DMS79 treated with DMSO at 0.1 percent for 48 hours (cell line): Measurements from ENCODE around the gene MRGPRD.

Experiments
- DNase-seq: peaks from one replicate; lab custom pipeline; 2025; lab: John Stamatoyannopoulos, UW

MRGPRD gene

GRCh38 chr11:68946416-68947090 lies 34.2 kb downstream of the MRGPRD start:
- DNase-seq, result no peak

- DNase-seq, result no peak
Observed at GRCh38 chr11:68942751-68943271, 38.0 kb downstream of the MRGPRD start.

- DNase-seq, result no peak
Observed at GRCh38 chr11:68942095-68942620, 38.6 kb downstream of the MRGPRD start.

GRCh38 chr11:68941324-68942094 lies 39.3 kb downstream of the MRGPRD start:
- no peak for DNase-seq

- no peak for DNase-seq
Observed at GRCh38 chr11:68940651-68941323, 40.0 kb downstream of the MRGPRD start.

- DNase-seq, result no peak
Observed at GRCh38 chr11:68939583-68940555, 40.9 kb downstream of the MRGPRD start.

- DNase-seq, result no peak
Observed at GRCh38 chr11:68938816-68939582, 41.8 kb downstream of the MRGPRD start.

- DNase-seq, result no peak
Observed at GRCh38 chr11:68938088-68938487, 42.7 kb downstream of the MRGPRD start.

GRCh38 chr11:68936676-68937620 lies 43.8 kb downstream of the MRGPRD start:
- DNase-seq, result no peak

GRCh38 chr11:68936358-68936636 lies 44.5 kb downstream of the MRGPRD start:
- no peak for DNase-seq

- no peak for DNase-seq
Observed at GRCh38 chr11:68935516-68936357, 45.0 kb downstream of the MRGPRD start.

GRCh38 chr11:68935066-68935465 lies 45.7 kb downstream of the MRGPRD start:
- DNase-seq, result no peak

- no peak for DNase-seq
Observed at GRCh38 chr11:68934666-68935065, 46.1 kb downstream of the MRGPRD start.

GRCh38 chr11:68934321-68934645 lies 46.5 kb downstream of the MRGPRD start:
- DNase-seq, result no peak

GRCh38 chr11:68933605-68934320 lies 47.0 kb downstream of the MRGPRD start:
- DNase-seq, result no peak

GRCh38 chr11:68932933-68933577 lies 47.7 kb downstream of the MRGPRD start:
- no peak for DNase-seq

- DNase-seq, result no peak
Observed at GRCh38 chr11:68932358-68932757, 48.4 kb downstream of the MRGPRD start.

GRCh38 chr11:68931911-68932310 lies 48.9 kb downstream of the MRGPRD start:
- no peak for DNase-seq
